HG03095 (cell line): ENCODE data around the gene SERINC2.

ENCODE experiments used
- ATAC-seq: cut with Tn5 transposase; IDR thresholded peaks from one replicate; pipeline ENCODE4 v1.9.1; 2021; ENCODE audit warnings: moderate library complexity; ENCODE audit not compliant: unreplicated experiment

The SERINC2 gene

DNA sequence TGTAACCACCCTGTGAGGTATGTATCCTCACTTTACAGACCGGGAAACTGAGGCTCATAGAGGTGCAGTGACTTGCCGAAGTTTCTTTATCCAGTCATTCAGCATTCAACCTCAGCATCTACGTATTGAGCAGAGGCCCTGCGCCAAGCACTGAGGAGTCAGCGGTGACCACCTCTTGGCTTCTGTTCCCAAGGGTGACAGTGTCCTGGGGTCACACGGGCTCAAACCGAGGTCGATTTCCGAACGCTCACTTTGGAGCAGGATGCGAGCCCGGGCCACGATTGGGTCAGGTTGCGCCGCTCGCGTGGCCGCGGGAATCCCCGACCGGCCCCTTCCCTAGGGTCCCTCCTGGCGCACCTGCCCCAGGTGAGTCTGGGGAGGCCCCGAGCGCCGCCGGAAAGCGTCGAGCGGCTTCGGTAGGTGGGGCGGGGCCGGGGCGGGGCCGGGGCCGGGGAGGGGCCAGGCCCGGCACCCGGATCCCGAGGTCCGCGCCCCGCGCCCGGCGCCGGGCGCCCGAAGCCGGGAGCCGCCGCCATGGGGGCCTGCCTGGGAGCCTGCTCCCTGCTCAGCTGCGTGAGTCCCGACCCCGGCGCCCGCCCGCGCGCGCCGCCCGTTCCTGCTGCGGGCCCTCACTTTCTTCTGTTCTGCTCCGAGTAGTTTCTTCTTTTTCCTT lies at the start of gene SERINC2:
Gene SERINC2, plus strand, starts transcription at position 482 of the 673 bp plus-strand sequence. Its CDS starts 53 bp downstream, at position 535.
- no peak for ATAC-seq

DNA sequence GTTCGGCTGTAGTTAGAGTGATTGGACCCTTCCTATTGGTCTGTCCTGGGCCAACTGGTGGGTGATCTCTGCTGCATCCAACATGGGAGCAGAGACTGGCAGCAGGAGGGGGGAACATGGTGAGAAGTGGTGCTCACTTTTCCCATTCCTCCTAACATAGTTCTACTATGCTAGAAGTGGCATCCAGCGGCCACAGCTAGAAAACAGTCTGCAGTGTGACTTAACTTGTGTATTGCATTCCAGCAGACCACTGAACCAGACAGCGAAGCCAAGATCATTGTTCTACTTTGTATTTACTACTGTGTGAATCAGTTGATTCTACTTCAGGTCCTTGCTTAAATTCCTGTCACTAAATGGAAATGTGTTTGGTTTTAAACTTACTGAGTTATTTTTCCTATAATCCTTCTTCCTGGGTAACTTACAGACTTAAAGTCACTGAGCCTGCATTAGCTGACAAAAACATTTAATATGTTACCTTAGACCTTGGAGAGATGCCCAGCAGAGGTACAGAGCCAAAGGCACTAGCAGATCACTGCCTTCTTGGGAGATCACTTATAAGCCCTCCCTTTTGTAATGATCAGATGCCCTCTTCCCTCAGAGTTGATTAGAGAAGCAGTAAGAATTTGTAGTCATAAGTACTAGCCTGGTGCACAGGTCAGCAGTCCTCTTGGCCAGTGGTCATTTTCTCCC lies 48.3 kb upstream of the SERINC2 start:
- ATAC-seq: no peak

GRCh38 chr1:31366796-31367195 lies 46.2 kb upstream of the SERINC2 start:
- no peak for ATAC-seq

DNA sequence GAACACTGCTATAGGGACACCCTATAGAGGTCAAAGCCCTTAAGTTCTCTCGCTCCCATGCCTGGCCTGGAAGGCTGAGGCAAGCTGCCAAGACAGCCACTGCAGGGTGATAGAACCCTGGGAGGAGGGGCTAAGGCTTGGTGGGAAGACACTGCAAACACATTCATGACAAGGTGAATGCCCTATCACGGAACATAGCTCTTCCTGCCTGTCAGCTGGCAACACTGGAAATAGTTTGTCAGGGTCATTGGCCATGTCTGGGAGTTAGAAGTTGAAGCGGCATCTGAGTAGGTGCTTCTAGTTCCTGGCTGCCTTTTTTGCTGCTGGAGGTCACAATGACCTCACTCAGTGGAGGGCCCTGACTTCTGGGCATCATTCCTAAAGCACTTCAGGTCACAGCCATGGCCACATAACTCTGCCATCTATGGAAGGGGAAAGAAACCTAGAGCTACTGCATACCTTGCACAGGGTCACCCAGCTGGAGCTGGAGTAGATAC lies 44.4 kb upstream of the SERINC2 start:
- ATAC-seq: no peak

DNA sequence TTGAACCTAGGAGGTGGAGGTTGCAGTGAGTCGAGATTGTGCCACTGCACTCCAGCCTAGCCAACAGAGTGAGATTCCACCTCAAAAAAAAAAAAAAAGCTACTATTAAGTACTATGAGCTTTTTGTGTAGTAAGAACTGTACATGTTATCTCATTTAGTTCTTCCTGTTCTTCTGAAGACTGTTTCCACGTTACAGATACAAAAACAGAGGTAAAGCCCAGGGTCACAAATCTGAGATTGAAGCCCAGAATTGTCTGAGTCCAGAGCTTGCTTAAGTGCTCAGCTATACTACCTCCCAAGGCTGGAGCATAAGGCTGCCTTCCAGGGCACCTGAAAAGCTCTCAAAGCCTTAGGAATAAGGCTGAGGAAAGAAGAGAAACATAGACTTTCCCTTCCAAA lies 43.0 kb upstream of the SERINC2 start:
- ATAC-seq: no peak

DNA sequence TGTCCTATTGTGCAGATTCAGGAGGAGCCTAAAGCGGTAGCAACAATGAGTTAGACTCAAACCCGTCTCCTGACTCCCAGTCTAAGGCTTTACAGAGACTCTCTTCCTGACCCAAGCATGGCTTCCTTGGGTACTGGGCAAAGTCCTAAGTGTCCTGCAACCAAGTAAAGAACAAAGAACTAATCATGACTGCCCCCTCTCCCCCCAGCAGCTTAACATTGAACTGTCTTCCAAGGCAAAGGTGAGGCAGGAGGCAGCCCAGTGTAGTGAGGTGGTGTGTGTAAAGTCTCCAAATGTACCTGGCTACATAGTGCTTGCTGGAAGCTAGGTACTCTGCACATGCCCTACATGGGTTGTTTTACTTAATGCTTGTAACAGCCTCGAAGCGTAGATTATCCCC lies 42.4 kb upstream of the SERINC2 start:
- no peak for ATAC-seq

DNA sequence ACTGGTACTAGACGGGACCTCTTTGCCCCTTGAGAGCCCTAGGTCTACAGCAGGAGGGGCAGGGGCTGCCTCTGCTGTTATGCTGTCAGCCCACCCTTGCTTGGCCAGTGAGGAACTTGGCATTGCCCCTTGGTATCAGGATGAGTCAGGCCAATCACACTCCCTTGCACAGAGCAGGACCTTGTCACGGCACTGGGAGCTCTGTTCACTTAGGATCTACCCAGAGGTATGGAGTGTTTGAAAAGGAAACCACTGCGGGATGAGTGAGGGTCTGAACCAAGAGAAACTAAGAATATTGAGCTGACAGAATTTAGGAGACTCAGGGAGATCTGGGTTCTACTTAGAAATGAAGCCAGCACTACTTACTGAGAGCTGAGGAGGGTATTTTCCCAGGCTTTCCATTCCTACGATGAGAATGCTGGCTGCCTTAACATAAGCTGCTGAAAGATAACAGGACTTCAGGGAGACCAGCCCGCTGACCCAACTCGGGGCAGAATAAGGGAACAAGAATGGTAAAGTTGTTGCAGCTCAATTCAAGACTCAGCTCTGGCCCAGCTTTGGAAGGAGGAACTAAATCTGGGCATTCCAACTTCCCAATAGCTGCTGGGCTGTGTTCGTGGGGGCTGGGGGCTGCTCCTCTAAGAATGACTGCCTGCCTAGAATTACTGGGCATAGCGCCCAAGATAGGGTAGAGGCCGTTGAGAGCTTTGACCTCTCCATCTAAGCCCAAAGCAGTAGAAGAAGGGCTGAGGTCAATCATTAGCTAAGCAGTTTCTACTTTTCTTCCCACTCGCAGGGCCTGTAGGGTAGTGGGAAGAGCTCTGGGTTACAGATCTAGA lies 41.7 kb upstream of the SERINC2 start:
- no peak for ATAC-seq

DNA sequence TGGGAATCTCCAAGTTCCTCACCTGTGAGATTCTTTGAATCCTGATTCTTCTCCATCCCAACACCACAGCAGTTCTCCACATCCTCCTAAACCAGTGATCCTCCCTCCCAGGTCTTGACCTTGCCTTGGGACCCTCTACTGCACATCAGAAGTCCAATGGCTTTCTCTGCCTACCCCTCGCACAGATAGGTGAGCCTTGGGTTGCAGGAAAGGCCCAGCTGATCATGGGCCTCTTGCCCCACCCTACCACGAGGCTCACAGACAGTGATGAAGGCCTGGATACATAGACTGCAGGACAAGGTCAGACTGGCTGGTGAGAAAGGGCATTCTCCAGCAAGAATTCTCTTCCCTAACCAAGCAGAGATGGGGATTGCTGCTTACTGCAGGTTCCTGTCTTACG lies 41.0 kb upstream of the SERINC2 start:
- no peak for ATAC-seq

GRCh38 chr1:31372751-31373055 lies 40.3 kb upstream of the SERINC2 start:
- no peak for ATAC-seq

GRCh38 chr1:31373056-31373896 lies 39.7 kb upstream of the SERINC2 start, which contains the start of gene FABP3:
Gene FABP3 (minus strand): TSS chr1:31373076. CDS start chr1:31373014, 62 bp downstream.
- ATAC-seq: no peak

DNA sequence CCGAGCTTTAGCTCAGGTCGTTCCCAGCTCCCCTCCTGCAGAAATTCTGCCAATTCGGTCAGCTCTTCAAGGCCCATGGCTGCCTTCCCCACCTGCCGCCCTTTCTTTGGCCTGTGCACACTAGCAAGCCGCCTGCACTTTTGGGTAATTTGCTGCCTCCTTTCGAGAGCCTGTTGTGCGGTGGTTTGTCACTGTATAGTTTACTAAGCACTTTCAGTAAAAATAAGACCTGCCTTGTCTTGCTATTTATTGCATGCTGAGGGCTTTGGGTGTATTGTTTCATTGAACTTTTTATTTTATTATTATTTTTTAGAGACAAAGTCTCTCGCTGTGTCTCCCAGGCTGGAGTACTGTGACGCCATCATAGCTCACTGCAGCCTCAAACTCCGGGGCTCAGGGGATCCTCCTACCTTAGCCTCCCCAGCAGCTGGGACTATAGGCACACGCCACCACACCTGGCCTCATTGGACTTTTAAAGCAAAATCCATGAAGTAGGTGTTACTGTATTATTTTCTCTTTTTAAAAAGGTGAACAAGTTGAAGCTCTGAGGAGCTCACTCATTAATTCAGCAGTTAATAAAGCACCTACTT lies 39.0 kb upstream of the SERINC2 start:
- no peak for ATAC-seq

DNA sequence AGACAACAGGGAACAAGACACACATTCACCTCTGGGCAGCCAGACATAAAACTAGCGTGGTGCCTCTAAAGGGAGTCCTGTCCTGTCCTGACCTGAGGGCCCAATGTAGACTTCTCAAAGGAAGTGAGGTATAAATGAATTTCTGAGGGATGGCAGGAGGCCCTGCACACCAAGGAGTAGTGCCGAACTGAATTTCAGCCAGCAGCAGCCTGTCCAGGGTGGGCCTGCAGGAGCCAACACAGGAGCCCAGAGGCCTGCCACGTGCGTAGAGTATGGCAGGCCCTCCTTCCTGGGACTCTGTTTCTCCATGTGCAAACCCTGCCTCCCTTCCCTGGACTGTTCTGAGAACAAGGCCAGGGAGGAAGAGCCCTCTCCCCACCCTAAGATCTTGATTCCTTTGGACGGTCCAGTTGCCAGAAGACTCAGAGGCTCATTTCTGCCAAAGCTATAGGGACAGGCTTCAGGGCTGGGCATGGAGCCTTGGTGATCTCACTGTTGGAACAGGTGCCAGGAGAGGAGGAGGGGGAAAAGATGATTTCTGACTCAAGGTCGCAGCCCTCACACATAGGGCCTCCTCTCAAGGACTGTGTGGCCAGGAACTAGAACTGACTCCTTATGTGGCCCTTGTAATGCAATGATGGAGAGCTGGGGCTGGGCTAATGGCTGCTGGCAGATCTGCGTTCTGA lies 38.4 kb upstream of the SERINC2 start:
- no peak for ATAC-seq

DNA sequence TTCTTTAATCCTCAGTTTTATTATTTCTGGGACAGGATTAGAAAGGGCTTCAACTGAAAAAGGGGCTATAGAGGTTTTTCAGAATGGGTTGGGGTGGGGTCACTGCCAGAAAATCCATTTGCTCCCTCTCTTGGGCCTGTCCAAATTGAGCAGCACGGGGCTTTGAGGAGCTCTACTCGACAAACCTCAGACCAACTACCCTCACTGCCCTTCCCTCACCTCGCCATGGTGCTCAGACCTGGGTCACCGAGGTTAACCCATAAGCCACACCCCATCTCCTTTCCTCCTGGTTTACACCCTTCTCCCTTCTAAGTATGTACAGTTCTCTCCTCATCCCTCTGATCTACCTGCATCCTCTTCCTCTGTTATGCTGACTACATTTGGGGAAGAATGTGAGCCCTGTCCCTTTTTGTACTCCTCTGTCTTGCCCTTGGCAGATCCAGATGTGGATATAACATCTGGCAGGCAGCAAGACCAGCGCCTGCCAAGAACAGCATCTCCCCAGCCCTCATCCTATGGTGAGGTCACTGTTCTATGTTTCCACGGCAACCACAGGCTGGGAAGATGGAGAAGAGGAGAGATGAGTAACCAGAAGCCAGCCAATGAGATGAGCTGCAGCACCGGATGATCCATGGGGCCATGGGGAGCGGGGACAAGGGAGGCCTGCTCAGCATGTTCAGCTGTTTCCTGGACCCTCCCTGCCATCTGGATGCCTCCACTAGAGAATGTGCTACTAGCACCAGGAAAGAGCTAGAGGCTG lies 36.5 kb upstream of the SERINC2 start:
- ATAC-seq: no peak

DNA sequence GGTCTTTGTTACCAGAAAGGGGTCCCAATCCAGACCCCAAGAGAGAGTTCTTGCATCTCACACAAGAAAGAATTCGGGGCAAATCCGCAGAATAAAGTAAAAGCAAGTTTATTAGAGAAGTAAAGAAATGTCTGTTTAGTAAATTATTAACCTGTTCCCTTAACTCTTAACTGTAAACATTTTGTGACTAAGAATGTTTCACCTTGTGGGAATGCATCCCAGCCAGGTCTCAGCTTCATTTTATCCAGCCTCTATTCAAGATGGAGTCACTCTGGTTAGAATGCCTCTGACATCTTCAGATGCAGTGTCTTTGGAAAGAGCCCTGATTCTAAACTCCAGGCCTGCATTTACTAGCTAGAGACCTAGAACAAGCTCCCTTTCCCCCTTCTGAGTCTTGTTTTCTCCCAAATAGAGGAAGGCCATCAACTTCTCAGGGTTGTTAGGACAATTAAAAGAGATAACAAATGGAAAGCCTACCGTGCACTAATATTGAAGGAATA lies 35.6 kb upstream of the SERINC2 start:
- no peak for ATAC-seq

DNA sequence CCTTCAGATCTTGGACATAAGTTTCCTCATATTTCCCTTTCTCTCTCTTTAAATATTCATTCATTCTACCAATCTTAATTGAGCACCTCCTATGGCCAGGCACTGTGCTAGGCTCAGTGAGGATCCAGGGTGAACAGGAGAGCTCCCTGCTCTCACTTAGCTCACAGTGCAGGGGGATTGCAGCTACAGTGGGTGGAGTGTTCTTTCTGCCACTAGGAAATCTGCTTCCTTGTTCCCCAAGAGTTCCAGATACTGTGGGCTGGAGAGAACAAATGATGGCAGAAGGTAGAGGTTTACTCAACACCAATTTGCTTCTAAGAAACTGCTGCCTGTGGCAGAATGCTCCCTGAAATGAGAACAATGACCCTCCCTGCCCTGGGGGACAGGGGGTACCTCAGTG lies 35.0 kb upstream of the SERINC2 start:
- ATAC-seq: no peak

GRCh38 chr1:31380181-31380580 lies 32.8 kb upstream of the SERINC2 start:
- ATAC-seq: no peak

DNA sequence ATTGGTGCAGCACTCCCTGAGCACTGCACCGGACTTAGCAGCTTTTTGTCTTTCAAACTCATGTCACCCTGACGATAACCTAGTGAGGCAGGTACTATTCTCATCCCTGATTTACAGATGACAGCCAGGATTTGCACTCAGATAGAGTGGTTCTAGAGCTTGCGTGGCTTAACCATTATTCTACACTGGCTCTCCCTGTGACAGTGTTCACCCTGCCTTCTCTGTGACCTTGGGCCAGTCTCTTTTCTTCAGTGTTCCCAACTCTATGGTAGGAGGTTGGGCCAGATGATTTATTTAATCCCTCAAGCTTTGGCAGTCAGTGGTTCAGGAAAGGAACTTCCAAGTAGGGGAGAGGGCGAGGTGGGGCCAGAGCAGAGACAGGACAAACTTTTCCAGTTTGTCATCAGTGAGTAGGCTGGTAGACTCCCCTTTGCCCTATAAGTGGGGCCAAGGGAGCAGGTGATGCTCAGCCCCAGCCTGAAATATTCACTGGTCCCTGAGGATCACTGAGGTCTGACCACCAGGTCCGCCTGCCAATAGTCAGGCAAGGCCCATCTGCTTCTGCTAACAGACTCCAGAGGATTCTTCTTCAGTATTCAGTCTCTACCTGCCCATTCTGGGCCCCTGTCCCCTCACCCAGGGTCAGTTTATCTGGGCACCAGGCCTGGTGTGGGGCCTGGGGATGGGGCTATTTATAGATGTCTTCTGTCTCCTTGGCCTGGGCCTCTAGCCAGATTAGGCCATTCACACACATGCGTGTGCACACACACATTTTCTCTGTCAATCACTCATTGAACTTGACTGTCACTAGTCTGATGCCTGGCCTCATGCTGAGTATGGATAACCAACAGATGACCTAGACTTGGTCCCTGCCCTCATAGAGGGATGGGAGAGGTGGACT lies 31.4 kb upstream of the SERINC2 start:
- ATAC-seq: no peak
